HepG2 (cell line): ENCODE results near the gene WIZ. TPM values are rescaled to one million over a fixed set of nuclear protein-coding genes. Genes with fewer than 3 reads are reported as not detected.

Experiments
- AKNA ChIP-seq: sonication (generic); formaldehyde crosslinking; IDR thresholded peaks from 2 replicates; pipeline ENCODE4 v1.4.0; 2020; ENCODE audit warnings: missing genetic modification reagents, borderline replicate concordance
- BRCA1 ChIP-seq: sonication (generic); formaldehyde crosslinking; IDR thresholded peaks from 2 replicates; pipeline ENCODE4 v1.4.0; 2020; ENCODE audit warnings: missing genetic modification reagents
- DMAP1 ChIP-seq: IDR thresholded peaks from 2 replicates; pipeline ENCODE4 v1.6.1; 2016
- DR1 ChIP-seq: sonication (generic); formaldehyde crosslinking; IDR thresholded peaks from 2 replicates; pipeline ENCODE4 v1.8.0; 2021; ENCODE audit warnings: mild to moderate bottlenecking, missing genetic modification reagents, inconsistent platforms
- DZIP1 ChIP-seq: sonication (generic); formaldehyde crosslinking; IDR thresholded peaks from 2 replicates; pipeline ENCODE4 v1.5.0; 2020; ENCODE audit warnings: mild to moderate bottlenecking, missing genetic modification reagents
- KLF11 ChIP-seq: IDR thresholded peaks from 2 replicates; pipeline ENCODE4 v1.6.1; 2016; ENCODE audit warnings: missing compliant biosample characterization
- MED13 ChIP-seq: sonication (generic); formaldehyde crosslinking; IDR thresholded peaks from 2 replicates; pipeline ENCODE4 v1.5.0; 2020; ENCODE audit warnings: missing genetic modification reagents
- MIER2 ChIP-seq: IDR thresholded peaks from 2 replicates; pipeline ENCODE4 v1.6.1; 2016; ENCODE audit warnings: missing biosample characterization, missing genetic modification reagents
- MYNN ChIP-seq: sonication (generic); formaldehyde crosslinking; IDR thresholded peaks from 2 replicates; pipeline ENCODE4 v1.4.0; 2020; ENCODE audit warnings: mild to moderate bottlenecking, low read depth, missing genetic modification reagents
- PTBP1 ChIP-seq: fragments of 200-400 bp; formaldehyde crosslinking; IDR thresholded peaks from 2 replicates; pipeline ENCODE4 v1.6.1; 2018; ENCODE audit warnings: low read length, low read depth; ENCODE audit not compliant: poor library complexity, severe bottlenecking
- SRSF1 ChIP-seq: fragments of 200-400 bp; formaldehyde crosslinking; optimal IDR thresholded peaks from 2 replicates; pipeline ENCODE3; 2017; ENCODE audit warnings: mild to moderate bottlenecking, low read depth, low read length, moderate library complexity
- ZKSCAN5 ChIP-seq: sonication (generic); formaldehyde crosslinking; IDR thresholded peaks from 2 replicates; pipeline ENCODE4 v1.5.1; 2020; ENCODE audit warnings: mild to moderate bottlenecking, missing genetic modification reagents
- ZNF362 ChIP-seq: sonication (generic); formaldehyde crosslinking; IDR thresholded peaks from 2 replicates; pipeline ENCODE4 v1.4.0; 2020; ENCODE audit warnings: missing genetic modification reagents, mild to moderate bottlenecking, borderline replicate concordance
- ZNF441 ChIP-seq: sonication (generic); formaldehyde crosslinking; IDR thresholded peaks from 2 replicates; pipeline ENCODE4 v1.7.0; 2021; ENCODE audit warnings: missing genetic modification reagents, borderline replicate concordance
- ZNF619 ChIP-seq: sonication (generic); formaldehyde crosslinking; IDR thresholded peaks from 2 replicates; pipeline ENCODE4 v1.4.0; 2020; ENCODE audit warnings: mild to moderate bottlenecking, missing genetic modification reagents
- ZNF678 ChIP-seq: sonication (generic); formaldehyde crosslinking; IDR thresholded peaks from 2 replicates; pipeline ENCODE4 v1.4.0; 2020; ENCODE audit warnings: mild to moderate bottlenecking, missing genetic modification reagents
- ZNF720 ChIP-seq: sonication (generic); formaldehyde crosslinking; IDR thresholded peaks from 2 replicates; pipeline ENCODE4 v1.4.0; 2020; ENCODE audit warnings: missing genetic modification reagents
- ZSCAN20 ChIP-seq: sonication (generic); formaldehyde crosslinking; IDR thresholded peaks from 2 replicates; pipeline ENCODE4 v1.4.0; 2020; ENCODE audit warnings: missing genetic modification reagents, mild to moderate bottlenecking, borderline replicate concordance
- polyA plus RNA-seq, 8 experiments: library from polyadenylated mRNA; depleted of rRNA in 3 of 8; stranded (reverse) in 7 of 8; unstranded in 1 of 8; fragments of >200 nt; fragmentation: Illumina TruSeq in 4 of 8; extraction: Trizol in 4 of 8; gene quantifications; 2 replicates each; pipeline versions ENCODE4 v1.2.1 to v1.2.3, GENCODE V29; 2011 to 2016; ENCODE audit warnings: low read depth in 4 of 8, missing spikeins in 1 of 8, mixed read lengths in 1 of 8; ENCODE audit not compliant: insufficient read depth in 1 of 8
- total RNA-seq, 5 experiments: library from RNA; depleted of rRNA; stranded (reverse); fragments of >200 nt; fragmentation: Illumina TruSeq; extraction: Trizol; gene quantifications; 2 replicates each; pipeline ENCODE4 v1.2.3, GENCODE V29; 2016; ENCODE audit warnings: low read depth in 1 of 5

The WIZ gene
- total and polyA plus RNA-seq, 2 of the 13 experiments (the other 11 are each of a cell fraction or from before 2014, with no cell fraction given): 4.7 to 4.8 TPM

GRCh38 chr19:15479391-15480345 is 29.9 kb upstream of the WIZ start, which contains the start of gene PGLYRP2 (continued):
- no peak for TF ChIP-seq MYNN (CRISPR knock-in tag)
- TF ChIP-seq SRSF1: no peak
- no peak for TF ChIP-seq ZSCAN20 (CRISPR knock-in tag)
- no peak for TF ChIP-seq DZIP1 (CRISPR knock-in tag)
- TF ChIP-seq ZNF619: peak; percentile 46; the same call in 1 of the 2 replicates
- no peak for TF ChIP-seq BRCA1
- TF ChIP-seq PTBP1: no peak
- TF ChIP-seq ZNF441 (CRISPR knock-in tag): no peak
- TF ChIP-seq DMAP1 (CRISPR knock-in tag): no peak
- peak; percentile 66; the same call in 1 of the 2 replicates for TF ChIP-seq ZNF362 (CRISPR knock-in tag)
- no peak for TF ChIP-seq ZNF720
- TF ChIP-seq ZNF678 (CRISPR knock-in tag): no peak
- TF ChIP-seq ZKSCAN5 (CRISPR knock-in tag): no peak
- peak; percentile 46; the same call in 1 of the 2 replicates for TF ChIP-seq DR1
- TF ChIP-seq KLF11: no peak
- no peak for TF ChIP-seq MIER2 (CRISPR knock-in tag)
- no peak for TF ChIP-seq MED13 (CRISPR knock-in tag)
- TF ChIP-seq AKNA (CRISPR knock-in tag): no peak
